Dedifferentiated amniotic fluid mesenchymal stem cell (primary cell): Measurements from ENCODE around the gene PTPRD.

Experiments
- DNase-seq: peaks from one replicate; pipeline ENCODE4 v3.0.0-alpha.2; 2016; ENCODE audit errors: extremely low spot score

Gene PTPRD

DNA sequence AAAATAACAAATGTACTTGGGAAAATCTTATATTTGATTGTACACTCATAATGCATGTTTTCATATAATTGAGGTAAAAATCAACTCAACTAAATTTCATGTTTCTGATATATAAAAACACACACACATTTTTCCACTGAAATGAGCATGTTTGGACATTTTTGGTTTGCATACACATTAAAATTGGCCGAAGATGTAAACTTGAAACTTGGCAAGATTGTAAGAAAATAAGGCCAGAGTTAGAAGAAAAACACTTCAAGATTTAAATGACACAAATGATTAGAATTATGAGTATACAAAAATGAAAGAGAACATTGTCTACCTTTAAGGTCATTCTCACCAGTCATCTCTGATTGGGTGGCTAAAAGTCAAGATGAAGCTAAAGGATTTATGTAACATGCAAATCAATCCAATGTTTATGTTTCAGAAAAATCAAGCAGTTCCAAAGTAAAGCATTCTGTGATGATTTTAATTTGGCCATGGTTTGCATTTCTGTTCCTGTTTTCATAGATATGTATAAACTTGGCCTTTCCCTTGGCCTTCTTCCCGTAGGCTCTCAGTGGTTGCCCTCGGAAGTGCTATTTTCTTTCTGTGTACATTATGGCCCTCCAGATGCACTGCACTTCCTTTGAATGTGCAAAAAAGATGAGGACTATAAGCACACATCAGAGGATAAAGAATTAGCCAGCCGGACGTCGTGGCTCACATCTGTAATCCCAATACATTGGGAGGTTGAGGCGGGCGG is 1707.9 kb downstream of the PTPRD start:
- no peak for DNase-seq

DNA sequence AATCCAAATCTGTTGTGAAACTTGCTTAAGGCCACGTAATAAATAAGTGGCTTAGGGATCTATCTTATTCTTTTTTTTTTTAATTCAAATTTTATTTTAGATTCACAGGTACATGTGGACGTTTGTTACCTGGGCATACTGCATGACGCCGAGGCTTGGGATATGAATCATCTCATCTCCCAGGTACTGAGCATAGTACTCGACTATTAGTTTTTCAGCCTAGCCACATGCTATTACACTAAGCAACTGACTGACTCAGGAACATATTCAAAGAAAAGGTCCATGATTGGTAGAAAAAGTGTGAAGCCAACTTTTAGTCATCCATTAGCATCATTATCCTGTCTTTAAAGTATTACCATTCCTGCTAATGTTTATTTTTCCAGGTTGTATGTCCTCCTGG is 1709.7 kb downstream of the PTPRD start:
- DNase-seq: no peak

DNA sequence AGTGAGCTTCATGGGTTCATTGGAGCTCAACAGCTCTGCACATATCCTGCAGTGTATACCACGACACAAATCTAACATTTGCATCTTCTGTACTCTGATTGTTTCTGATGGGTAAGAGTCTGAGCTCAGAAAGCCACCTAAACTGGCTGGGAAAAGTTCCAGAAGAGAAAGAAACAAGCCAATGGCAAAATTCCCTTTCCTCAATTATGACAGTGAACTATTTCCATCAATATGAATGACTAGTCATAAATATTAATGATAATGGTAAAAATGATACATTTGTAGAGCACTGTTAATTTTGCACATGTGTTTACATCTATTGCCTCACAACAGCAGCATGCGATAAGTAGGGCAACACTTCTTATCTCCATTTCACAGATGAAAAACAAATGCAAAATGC is 1711.7 kb downstream of the PTPRD start:
- DNase-seq: no peak

DNA sequence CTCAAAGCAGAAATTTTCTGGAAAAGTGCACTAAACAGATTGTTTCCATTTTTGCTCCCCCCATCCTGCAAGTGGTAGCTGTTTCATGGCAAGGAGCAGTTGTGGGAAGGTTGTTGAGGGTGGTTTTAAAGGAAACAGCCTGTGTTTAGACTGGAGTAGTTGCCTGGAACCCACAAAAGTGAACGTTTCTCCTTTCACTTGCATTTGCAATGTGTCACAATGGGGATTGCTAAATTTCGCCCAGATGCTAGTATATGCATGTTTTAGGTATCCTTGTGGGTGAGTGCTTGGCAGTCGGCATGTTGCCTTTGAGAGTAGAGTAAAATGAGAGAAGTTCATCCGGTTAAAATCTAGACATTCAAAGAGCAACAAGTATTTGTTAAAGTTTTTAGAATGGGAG is 1713.3 kb downstream of the PTPRD start:
- no peak for DNase-seq

DNA sequence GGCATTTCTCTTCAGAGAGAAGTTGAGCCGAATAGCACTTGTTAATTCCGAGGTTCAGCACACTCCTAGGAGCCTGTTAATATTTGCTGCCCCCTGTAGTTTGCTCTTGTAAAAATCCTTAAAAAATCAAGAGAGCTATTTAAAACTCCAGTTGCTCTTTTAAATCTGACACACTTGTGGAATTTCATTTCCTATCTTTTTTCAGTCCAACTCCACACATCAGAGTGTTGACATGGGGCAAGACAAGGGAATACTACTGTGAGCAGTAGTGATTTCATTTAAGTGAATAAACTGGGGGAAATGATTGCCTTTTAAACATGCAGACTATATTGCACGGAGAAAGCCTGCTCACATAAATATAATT is 1717.0 kb downstream of the PTPRD start:
- DNase-seq: no peak

DNA sequence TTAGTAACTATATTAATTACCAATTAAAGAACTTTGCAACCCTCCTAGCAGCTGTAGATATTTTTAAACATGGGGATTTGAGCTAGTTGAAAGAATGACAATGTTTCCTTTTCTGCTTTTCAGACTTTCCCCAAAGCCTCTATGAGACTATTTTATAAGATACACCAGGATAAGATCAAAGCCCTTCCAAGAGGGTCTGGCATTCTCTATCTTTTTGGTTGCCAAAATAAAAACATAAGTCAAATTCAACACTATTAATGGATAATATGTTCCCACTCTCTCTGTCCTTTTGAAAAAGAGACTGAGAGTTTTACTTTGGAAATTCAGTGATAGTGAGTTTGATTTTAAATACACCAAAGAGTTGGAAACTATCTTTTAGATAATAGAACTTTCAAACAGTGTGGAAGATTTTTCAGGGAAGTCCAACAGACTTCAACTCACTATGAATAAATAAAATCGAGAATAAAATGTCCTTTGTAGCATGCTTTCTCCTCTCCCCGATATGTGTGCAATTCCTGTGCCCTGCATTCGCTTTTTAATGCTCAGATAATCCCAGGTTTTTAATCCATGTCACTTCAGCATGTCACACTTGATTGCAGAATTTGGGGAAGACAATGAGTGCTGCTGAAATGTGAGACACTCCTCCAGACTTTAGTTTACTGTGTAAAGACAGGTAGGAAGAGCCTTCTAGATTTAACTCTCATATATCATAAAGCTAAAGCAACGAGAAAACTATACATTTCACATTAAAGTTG is 1717.5 kb downstream of the PTPRD start:
- no peak for DNase-seq

DNA sequence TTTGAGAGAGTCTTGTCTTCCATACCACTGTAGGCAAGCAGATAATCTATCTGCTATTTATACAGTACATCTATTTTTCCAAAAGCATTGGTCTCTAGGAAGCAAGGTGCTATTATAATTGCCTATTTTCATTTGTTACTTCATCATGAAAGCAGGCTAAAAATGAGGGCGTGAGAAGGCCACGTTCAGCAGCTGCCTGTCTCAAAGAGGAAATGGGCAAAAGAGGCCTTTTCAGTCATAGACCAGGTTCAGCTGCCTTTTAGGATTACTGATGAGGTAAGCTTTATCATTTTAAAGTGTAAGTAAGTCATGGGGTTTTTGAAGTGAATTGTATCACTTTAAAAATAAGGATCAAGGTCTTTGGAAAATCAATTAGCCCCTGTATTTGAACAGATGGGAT is 1722.1 kb downstream of the PTPRD start:
- no peak for DNase-seq

DNA sequence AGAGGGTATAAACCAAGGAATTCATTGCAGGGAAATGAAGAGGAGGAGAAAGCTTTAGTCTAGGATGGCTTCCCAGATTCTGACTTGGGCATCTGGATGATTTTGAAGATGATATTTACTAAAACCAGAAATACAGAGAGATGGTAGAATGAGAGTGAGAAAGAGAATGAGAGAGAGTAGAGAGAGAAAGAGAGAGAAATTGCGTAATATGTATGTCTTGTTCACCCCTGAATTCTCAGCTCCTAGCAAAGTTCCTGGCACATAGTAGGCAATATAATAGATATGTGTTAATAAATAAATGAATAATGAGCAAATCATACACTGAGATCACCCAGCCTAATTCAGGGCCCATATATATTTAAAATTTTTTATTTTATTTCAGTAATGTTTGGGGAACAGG is 1723.7 kb downstream of the PTPRD start:
- DNase-seq: no peak

DNA sequence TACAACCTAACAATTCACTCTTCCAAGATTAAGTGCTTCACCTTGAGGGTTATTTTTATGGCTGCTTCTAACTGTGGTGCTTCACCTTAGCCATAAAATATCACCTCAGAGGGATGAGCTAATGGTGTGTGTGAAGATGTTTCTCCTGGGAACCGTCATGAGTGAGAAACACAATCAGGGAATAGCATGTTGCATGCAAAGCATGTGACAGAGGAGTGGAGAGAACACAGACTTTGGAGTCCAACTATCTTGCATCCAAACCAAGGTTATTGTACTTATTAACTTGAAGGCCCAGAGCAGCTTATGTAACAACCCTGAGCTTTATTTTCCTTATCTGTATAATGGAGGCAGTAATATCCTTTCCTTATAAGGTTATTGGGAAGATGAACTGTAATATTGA is 1724.2 kb downstream of the PTPRD start:
- no peak for DNase-seq

DNA sequence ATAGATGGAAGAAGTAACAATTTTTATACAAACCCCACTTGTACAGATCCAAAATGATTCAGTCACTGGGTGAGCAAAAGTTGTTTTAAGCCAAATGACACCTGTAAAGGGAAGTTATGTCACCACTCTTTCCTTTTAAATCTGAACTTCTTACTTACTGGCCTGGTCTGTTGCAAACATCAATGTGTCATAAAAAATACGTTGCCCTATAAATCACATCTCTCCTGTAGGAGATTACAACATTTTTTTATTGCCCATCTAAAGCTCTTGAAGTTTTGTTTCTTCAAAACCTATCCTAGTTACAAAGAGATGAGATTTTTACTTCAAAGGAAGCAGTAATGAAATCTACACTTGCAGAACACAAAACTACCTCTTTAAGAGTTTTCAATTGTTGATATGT is 1725.4 kb downstream of the PTPRD start:
- DNase-seq: no peak

DNA sequence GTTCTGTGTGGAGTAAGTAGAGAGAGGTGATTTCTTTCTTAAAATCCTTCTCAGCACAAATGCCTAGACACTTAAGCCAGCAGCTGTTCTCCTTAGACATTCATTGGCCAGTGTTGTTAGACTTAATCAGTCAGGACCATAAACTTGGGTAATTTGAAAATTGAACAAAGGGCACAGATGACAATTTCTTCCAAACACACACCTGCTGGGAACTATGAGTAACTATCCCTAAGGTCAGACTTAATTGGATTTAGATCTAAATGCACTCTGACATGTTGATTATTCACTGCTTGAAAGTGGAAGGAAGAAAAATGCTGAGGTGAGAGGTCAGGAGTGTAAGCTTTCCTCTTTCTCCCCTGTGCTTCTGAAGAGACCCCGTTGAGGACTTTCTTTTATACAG is 1729.5 kb downstream of the PTPRD start:
- no peak for DNase-seq

DNA sequence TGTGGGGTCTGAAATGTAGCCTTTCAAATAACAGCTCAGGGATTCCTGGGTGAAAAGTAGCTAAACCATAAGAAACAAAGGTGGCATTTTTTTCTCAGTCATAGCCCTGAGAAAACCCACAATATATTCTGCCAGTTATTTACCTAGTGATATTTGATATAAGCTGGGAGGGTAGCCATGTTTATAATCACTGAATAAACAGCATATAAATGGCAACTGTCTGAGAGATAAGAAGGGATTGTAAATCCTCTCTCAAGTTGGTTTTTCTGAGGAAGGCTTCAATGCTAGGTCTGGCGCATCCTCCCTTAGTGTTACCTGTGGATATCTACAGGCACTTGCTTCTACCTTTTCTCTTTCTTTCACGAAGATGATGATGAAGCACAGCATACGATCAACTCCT is 1732.7 kb downstream of the PTPRD start:
- DNase-seq: no peak

DNA sequence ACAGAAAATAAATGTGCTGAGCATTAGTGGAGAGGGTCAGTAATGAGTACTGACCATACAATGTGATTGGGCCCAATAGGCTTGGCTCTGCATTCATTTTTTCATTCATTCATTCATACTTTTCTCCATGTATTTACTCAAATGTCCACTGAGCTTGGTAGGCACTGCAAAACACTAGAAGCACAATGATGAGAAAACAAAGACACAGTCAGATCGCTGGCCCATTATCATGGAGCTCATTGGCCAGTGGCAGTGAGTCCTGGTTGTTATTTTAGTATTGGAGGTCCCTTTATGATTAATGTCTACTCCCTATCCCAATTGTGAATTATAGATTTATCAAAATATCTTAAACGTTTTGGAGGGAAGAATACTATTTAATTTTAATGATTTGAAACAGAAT is 1733.5 kb downstream of the PTPRD start:
- no peak for DNase-seq

DNA sequence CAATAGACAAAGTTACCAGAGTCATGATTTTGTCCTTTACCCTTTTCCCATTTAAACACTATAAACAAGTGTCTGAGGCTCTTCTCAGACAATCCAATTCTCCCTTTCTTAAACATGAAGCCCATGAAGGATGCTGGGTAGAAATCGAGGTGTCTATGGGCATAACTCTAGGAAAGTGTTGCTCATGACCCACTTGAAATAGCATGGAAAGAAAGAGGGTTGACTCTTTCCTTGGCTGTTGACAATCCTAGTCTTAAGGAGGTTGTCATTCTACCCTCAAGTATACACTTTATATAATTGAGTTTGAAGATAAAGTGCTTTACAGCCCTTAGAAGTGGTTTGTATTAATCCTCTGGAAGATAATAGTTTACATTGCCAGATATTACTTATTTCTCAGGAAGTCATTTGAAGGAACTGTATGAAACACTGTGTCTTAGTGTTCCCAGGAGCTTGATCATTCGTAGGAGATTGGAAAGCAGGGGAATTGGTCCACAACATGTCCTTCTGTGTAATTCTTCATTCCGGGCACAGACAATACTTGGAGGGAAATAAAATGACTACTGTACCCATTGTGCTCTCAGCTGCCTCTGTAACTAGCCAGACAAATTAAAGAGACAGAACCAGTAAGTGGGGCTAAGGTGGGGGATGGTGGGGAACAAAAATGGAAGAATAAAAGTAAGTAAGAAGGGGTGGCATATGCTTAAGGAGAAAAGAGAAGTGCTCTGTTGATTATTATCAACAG is 1734.9 kb downstream of the PTPRD start:
- no peak for DNase-seq

DNA sequence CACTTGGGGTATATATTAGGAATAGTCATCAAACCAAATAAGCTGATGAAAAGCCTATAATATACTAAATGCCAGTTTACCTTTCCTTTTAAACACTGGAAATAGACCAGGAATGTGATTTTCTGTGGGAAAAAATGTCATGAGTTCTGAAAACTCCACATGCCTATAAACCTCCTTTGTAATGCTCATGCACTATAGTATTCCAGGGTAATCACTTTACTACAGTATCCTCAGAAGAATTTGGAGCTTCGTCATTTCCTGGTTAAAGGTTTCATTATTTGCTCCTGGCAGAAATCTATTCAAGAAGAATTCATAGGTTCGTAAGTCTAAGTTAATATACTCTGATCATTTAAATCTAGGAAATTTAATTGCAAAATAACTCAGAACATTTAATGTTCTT is 1736.5 kb downstream of the PTPRD start:
- DNase-seq: no peak

DNA sequence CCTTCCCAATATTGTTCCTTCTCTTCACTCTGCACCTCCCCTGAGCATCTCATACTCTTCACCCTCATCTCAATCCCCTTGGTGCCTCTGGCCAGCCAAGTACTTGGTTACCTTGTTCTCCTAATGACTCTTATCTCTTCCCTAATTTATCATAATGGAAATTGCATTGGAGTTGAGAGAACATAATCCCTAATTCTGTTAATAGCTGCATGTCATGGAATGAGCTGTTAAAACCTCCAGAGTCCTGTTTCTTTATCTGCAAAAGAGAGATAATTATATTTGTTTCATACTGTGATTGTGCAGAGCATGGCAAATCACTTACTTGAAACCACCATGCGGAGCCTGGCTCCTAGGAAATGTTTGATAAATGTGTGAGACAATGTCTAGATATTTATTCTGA is 1738.3 kb downstream of the PTPRD start:
- no peak for DNase-seq

DNA sequence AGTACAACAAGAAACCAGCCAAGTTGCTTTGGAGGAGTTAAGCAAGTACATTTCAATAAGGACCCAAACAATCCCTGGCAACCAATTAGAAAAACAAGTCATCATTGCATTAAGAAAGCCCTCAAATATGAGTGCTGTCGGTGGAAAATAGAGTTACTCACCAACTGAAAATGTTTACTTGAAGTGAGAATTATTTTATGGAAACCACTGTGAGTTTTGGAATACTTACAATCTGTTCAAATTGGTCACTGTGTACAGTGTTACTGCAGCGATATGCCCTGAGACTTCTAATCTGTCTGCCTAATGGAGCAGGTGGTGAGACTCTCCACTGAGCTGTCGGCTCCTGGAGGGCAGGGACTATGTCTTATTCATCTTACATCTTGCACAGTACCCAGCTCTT is 1740.0 kb downstream of the PTPRD start:
- no peak for DNase-seq

DNA sequence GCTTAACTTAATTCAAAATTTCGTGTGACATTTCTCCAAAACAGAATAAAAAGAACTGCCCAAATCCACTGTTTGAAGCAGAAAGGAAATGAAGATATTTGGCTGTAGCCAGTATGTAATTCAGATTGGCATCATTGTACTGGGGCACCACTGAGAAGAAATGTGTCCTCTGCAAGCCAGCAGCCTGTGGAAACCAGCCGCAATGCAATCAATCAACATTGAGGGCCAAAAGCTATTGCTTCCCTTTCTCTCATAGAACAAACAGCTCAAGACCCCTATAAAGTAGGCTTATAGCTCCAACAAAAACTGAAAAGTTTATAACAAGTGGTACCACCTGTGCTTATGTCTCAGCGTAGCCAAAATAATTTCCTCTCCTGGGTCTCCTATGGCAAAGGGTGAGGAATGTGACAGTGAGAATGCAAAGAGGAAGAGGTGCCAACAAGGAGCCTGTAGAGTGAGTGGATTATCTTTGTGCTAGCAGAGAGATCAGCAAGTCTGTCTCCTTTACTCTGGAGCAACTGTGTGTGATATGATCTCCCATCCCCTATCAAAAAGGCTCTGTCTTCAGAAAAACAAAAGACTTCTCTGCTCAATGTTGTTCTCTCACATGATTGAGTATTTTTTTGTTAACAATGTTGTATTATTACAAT is 1740.9 kb downstream of the PTPRD start:
- no peak for DNase-seq

DNA sequence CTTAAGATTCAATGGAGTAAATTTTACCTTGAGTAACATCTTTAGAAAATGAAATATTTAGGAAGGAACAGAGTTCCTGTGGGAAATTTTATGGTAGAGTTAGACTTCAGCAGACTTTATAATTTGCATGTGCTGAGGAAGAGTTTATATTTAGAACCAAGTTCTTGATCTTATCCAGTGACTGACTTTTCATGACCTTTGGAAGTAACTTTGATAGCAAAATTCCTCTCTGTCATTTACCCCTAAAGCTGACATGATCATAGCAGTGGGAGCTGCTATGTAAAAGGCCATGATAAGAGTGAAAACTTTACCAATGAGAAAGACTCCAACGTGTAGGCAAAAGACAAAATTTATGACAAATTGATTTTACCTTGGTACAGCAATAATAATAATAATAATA is 1741.4 kb downstream of the PTPRD start:
- no peak for DNase-seq

DNA sequence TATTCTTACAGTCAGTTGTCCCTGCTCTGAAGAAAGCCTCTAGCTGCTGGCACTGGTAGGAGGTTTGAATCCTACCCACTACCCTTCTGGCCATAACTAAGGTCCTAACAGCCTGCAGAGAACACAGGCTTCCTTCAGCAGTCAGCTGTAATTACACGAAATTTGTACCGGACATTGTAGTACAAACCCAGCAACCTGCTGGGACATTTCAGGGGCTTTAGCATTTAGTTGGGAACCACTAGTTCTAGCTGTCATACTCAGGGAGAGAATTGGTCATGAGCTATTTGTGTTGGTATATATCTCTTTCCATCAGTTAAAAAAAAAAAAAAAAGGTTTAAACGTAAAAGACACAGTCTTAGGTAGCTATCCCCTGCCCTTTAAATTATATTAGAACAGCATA is 1743.0 kb downstream of the PTPRD start:
- DNase-seq: no peak

DNA sequence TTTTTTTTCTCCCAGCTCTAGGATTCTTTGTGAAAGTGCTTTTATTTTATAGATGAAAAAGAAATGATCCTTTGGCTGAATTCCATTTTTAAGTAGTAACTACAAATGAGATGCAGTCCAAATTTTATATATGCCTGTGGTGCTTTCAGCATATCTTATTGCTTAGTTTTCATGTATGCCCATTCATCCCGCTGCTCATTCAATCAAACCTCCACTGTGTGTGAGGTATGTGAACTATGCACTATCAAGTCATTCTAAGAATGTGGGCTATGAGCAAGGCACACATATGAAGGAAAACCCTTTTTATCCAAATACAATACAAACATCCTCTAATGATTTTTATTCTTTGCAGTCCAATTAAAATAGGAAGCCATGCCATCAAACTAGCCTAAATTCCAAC is 1744.2 kb downstream of the PTPRD start:
- DNase-seq: no peak

DNA sequence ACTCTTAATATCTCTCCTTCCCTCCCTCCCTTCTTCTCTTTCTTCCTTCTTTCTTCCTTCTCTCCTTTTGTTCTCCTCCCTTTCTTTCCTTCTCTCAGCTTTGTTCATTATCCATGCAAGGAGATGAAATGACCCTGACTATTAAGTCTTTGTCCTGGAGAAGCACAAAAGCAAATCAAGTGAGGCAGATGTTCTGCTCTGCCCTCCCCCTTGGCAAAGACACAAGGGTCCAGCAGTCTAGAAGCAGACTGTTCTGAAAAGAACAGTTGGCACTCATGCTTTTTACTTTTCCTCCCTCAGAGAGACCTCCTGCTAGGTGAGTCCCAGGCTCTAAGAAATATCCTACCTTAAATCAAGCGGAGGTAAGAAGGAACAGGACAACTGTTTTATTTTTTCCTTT is 1745.7 kb downstream of the PTPRD start:
- no peak for DNase-seq

DNA sequence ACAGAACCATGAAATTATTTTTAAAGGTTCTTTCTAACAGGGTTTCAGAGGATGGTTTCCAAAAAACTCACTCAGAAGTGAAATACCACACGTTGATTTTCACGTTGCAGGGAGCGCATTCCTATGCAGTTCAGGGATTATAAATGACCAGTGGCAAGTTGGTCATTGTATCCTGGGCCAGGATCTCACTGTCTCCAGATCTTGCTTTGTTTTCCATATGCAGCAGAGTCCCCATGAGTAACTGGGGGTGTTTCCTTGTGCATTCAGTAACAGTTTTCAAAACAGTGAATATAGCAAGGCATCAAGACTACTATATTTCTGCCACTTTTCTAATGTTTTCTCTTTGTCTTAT is 1748.3 kb downstream of the PTPRD start:
- DNase-seq: no peak
